Measurements from ENCODE around the gene FTCD.
"Not testable (repeated sequence)": the region's sequence is repeated elsewhere in the genome, so short reads cannot be mapped to it uniquely, and the experiment has no call there.

Gene FTCD

DNA sequence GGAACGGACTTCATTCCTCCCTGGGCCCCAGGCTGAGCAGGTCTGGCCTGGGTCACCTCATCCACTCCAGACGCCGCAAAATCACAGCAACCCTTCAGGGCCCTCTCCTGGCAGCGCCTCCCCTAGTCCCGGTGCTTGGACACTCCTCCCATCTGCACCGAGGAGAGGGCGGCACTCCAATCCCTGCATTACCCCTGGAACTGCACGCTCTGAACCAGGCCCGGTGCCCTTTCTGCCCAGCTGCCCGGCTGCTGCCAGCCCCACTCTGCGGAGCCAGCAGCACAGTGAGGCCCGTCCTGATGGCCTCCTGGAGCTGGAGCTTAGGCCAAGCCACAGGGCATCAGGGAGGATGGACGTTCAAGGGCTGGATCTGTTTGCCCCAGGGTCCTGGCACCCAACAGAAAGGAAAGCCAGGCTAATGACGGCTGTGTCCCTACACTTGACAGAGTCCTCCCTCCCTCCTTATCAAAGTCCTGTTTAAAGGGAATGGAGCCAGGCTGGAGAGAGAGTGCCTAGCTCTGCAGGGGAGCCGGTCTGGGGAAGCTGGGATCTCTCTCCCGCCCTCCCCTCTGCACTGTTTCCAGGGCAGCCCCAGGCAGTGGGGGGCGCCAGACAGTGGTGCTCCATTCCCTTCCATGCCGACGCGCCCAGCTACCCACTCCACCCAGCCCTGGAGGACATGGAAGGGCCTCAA lies 44.7 kb downstream of the FTCD start:
- no peak for DNase-seq

GRCh38 chr21:46109313-46110221 lies 45.8 kb downstream of the FTCD start:
- no peak for DNase-seq

DNA sequence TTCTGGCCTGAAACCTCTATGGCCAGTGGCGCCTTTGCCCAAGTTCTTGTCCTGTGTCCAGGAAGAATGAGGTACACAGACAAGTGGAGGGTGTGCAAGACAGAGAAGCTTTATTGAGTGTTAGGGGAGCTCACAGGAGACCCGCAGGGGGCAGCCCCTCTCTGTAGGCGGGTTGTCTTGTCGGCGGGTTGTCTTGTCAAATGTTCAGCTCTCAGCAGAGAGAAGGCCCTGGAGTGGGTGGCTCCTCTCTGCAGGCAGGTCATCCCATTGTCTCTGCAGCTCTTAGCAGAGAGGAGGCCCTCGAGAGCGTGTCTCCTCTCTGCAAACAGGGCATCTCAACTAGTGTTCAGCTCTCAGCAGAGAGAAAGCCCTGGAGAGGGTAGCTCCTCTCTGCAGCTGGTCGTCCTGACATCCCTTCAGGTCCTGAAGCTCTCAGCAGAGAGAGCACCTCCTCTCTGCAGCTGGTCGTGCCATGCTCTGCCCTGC lies 46.5 kb downstream of the FTCD start:
- DNase-seq, result no peak

DNA sequence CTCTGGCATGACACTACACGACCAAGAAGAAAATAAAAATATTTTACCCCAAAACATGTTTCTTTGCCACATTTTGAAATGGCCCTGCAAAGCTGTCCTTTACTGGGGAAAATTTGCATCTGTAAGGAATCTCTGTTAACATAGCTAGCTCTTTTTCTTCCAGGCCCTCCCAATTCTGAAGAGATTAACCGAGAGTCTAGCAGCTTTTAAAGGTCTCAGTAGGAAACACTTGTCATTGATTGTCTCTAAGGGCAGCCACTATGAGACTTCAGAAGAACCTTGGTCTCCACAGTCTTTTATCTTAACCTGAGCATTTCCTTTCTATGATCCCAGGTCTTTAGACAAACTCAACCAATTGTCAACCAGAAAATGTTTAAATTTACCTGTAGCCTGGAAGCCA lies 48.0 kb downstream of the FTCD start:
- DNase-seq, result not testable (repeated sequence)

DNA sequence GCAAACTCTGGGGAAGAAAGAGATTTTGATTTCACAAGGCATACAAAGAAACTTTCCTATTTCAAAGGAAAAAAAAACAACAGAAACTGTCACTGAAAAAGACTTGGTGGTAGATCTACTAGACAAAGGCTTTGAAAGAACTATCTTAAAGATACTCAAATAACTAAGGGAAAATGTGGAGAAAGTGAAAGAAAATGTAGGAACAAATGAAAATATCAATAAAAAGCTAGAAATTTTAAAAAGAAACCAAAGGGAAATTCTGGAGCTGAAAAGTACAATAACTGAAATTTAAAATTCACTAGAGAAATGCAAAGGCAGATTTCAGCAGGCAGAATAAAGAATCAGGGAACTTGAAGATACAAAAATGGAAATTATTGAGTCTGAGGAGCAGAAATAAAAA lies 51.3 kb downstream of the FTCD start:
- DNase-seq, result no peak

- DNase-seq, result no peak
Observed at GRCh38 chr21:46100906-46101305, 54.5 kb downstream of the FTCD start.

DNA sequence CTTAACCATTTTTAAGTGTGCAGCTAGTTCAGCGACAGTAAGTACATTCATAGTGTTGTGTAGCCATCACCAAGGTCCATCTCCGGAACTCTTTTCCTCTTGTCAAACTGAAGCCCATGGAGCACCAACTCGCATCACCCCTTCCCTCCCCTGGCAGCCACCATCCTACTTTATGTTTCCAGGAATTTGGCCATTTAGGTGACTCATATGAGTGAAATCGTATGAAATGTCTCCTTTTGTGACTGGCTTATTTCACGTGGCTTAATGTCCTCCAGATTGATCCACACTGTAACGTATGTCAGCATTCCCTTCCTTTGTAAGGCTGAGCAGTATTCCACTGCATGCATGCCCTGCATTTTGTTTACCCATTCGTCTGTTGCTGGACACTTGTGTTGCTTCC lies 55.0 kb downstream of the FTCD start:
- DNase-seq, result peak; percentile 87

DNA sequence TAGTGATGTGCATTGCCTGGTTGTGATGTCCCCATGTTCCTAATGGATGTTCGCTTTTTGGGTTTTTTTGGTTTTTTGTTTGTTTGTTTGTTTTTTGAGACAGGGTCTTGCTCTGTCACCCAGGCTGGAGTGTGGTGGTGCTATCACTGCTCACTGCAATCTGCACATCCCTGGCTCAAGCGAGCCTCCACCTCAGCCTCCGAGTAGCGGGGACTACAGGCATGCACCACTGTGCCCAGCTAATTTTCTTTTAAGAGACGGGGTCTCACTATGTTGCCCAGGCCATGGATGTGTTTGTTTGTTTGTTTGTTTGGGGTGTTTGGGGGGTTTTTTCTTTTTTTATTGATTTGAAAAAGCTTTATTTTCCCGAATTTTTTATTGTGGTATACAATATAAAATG lies 55.4 kb downstream of the FTCD start:
- no peak for DNase-seq

- DNase-seq, result peak; percentile 65
Observed at GRCh38 chr21:46099476-46099875, 55.9 kb downstream of the FTCD start.

- peak; percentile 57 for DNase-seq
Observed at GRCh38 chr21:46098303-46099141, 56.9 kb downstream of the FTCD start.

- DNase-seq, result peak; percentile 77
Observed at GRCh38 chr21:46097336-46098293, 57.8 kb downstream of the FTCD start, which contains the start of gene COL6A2. TSS of gene COL6A2 (plus strand) at chr21:46098112.

GRCh38 chr21:46096596-46097335 lies 58.6 kb downstream of the FTCD start:
- DNase-seq, result no peak

DNA sequence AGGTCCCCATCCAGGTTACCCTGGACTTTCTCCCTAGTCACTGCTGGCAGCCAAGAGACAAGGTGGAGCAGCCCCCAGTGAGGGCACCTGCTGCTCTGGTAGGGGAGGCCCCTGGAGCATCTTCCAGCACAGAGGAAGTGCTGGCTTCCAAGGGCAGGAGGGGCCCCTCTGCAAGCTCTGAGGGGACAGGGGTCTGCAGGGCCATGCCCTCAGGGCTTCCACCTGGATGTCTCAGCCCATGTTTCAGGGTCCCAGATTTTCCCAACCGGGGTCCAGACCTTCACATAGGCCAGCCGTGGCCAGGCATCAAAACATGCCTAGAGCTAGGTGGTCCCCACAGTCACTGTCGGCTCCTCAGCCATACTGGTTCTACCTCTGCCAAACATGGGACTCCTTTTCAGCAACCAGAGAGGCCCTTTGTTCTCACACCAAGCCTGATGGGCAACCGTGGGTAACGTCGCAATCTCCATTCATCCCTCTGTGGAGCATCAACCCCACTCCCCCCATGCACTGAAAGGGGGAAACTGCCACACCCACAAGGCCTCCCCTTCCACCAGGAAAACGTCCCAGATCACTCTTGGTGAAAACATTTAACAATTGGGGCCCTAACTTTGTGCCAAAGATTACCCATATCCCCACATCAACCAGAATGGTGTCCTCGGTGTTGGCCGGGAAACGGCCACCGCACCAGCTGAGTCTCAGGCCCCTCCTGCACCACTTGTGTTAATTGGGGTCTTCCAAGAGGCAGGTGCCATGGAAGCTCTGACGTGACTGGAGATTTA lies 59.4 kb downstream of the FTCD start:
- DNase-seq, result no peak

GRCh38 chr21:46095083-46095719 lies 60.2 kb downstream of the FTCD start:
- no peak for DNase-seq

GRCh38 chr21:46094401-46095082 lies 60.8 kb downstream of the FTCD start:
- no peak for DNase-seq

DNA sequence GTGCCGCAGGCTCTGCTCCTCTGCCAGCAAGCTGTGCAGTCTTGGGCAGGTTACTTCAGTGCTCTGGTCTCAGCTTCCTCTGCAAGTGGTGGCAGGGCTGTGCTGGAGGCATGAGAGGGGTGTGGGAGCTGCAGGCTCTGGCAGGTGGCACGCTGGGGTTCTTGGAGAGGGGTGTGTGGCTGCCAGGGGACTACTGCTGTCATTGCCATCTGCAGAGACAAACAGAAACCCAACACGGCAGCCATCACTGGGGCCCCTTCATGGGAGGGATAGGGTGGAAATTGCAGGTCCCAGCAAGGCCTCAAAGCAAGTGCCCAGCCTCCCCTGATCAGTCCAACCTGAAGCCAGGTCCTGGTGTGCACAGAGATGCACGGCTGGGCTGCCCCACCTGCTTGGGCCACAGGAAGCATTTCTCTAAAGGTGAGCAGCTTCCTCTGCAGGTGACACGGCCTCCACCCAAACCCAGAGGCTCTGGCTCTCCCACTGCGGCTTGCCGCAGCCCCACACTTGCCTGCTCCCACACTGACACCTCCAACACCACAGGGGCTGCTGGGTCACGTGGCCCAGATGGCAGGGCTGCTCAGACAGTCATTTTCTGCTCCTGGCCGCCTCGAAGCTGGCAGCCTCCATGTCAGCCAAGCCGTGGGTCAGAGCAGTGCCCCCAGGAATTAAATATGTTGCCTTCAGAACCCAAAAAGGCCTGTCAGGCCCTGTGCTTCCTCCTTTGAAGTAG lies 61.5 kb downstream of the FTCD start:
- no peak for DNase-seq

DNA sequence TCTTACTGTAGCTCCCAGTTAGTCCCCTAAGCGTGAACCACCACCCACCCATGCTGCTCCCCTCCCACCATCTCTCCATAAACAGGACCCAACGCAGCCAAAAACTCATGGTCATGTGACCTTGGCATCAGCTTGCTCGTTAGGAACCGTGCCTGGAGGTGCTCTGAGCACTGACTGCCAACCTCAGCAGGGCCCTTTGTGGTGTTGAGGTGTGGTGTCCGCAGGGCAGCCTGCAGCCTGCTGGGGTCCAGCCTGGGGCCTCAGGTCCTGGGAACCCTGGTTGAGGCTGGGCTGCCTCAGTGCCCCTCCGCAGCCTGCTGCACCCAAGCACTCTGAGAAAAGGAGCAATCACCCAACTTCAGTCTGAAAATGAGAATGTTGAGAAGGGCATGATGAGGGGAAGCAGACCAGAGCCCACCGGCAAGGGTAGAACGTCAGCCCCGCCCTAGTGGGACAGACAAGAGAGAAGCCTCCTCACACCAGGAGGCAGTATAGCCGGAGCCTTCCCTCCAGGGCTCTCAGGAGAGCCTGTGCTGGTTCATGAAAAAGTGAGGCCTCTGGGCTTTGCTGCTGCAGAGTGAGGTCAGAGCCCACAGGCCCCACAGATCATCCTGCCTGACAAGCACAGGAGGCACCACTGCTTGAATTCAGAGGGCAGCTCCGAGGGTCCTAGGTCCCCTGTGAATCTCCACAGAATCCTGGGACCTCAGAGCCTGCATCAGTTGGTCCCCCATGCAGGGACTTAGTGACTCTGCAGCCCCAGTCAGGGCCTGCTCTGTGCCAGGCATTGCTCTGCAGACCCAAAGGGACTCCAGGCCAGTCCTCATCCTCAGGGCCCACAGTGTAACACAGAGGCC lies 62.3 kb downstream of the FTCD start:
- DNase-seq, result peak; percentile 46

Data from fibroblast of skin of back (primary cell).